ENCODE results near the gene UGGT1.
"Not testable (repeated sequence)": the region's sequence is repeated elsewhere in the genome, so short reads cannot be mapped to it uniquely, and the experiment has no call there.

Gene UGGT1

DNA sequence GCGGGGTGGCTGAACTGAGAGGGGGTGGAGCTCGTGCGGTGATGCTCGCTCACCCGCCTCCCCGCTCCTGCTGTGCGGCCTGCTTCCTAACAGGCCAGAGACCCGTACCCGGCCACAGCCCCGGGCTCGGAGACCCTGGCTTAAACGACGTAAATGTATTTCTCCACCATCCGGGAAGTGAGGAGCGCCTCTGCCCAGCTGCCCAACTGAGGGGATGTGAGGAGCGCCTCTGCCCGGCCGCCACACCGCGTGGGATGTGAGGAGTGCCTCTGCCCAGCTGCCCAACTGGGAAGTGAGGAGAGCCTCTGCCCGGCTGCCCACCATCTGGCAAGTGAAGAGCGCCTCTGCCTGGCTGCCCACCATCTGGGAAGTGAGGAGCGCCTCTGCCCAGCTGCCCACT is 117.0 kb downstream of the UGGT1 start:
- CTCF ChIA-PET = interaction anchor here (0.7 kb wide), 1 partner anchor 36 kb away, joined by 3 read pairs; no protein-coding TSS in a partner anchor
- TF ChIP-seq, protein P1, sequence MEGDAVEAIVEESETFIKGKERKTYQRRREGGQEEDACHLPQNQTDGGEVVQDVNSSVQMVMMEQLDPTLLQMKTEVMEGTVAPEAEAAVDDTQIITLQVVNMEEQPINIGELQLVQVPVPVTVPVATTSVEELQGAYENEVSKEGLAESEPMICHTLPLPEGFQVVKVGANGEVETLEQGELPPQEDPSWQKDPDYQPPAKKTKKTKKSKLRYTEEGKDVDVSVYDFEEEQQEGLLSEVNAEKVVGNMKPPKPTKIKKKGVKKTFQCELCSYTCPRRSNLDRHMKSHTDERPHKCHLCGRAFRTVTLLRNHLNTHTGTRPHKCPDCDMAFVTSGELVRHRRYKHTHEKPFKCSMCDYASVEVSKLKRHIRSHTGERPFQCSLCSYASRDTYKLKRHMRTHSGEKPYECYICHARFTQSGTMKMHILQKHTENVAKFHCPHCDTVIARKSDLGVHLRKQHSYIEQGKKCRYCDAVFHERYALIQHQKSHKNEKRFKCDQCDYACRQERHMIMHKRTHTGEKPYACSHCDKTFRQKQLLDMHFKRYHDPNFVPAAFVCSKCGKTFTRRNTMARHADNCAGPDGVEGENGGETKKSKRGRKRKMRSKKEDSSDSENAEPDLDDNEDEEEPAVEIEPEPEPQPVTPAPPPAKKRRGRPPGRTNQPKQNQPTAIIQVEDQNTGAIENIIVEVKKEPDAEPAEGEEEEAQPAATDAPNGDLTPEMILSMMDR (conservative IDR thresholded peaks at IDR 0.05; ENCODE audit: low read depth) = no peak
- POLR2A ChIA-PET (ENCODE audit: low non-redundant PET) = no interaction called here
- no peak for DNase-seq (ENCODE audit: low spot score)
- H3K27ac ChIP-seq = no peak overlapping the region

DNA sequence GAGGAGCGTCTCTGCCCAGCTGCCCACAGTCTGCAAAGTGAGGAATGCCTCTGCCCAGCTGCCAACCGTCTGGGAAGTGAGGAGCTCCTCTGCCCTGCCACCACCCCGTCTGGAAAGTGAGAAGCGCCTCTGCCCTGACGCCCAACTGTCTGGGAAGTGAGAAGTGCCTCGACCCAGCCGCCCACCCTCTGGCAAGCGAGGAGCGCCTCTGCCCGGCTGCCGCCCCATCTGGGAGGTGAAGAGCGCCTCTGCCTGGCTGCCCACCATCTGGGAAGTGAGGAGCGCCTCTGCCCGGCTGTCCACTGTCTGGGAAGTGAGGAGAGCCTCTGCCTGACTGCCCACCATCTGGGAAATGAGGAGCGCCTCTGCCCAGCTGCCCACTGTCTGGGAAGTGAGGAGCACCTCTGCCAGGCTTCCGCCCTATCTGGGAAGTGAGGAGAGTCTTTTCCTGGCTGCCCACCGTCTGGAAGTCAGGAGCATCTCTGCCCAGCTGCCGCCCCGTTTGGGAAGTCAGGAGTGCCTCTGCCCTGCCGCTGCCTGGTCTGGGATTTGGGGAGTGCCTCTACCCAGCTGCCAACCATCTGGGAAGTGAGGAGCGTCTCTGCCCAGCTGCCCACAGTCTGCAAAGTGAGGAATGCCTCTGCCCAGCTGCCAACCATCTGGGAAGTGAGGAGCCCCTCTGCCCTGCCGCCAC is 117.8 kb downstream of the UGGT1 start:
- POLR2A ChIA-PET (ENCODE audit: low non-redundant PET); CTCF ChIA-PET; H3K27ac ChIP-seq; DNase-seq (ENCODE audit: low spot score): not testable (repeated sequence)

DNA sequence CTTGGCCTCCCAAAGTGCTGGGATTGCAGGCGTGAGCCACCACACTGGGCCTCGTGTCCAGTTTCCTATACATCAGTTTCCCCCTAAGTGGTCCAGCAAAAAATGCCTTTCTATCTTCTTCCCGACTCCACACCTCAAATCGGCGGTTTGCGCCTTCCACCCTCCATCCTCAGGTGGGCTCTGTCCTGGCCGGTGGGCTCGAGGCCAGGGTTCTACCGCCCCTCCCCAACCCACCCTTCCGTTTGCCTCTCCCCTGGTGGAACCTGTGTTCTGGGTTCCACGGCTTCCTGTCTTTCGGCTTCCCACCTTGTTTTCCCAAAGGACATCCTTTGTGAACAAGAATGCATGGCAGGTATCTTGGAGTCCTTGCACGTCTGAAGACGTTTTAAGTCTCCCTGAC is 123.3 kb downstream of the UGGT1 start:
- POLR2A ChIA-PET (ENCODE audit: low non-redundant PET) = interaction anchor here (0.6 kb wide), 1 partner anchor 8 kb away, joined by 4 read pairs; no protein-coding TSS in a partner anchor
- DNase-seq (ENCODE audit: low spot score) = no peak
- CTCF ChIA-PET = no interaction called here
- TF ChIP-seq, protein P1 (conservative IDR thresholded peaks at IDR 0.05; ENCODE audit: low read depth) = no peak
- H3K27ac ChIP-seq = no peak overlapping the region

DNA sequence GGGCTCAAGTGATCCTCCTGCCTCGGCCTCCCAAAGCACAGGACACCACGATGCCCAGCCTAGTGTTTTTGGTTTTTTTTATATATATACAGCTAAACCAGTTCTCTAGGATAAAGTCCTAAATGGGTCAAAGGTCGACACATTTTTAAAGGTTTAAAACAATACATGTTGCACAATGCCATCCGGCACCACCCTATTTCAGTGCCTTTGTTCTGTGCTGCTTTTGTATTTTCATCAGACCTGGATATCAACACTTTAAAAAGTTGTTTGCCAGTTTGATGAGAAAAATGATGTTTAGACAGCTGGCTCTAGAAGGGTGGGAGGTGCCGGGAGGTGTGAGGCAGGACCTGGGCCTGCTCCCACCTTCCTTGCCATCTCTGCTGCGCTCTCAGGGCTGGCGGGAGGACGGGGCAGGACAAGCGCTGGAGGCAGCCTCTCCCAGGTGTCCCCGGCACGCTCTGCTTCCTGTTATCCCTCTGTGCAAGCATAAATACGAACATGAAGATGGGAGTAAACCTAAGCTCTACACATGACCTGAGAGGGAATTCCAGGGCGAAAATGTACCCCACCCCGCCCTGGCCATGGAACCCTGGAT is 124.0 kb downstream of the UGGT1 start:
- DNase-seq (ENCODE audit: low spot score) = no peak
- CTCF ChIA-PET = no interaction called here
- POLR2A ChIA-PET (ENCODE audit: low non-redundant PET) = no interaction called here
- H3K27ac ChIP-seq = no peak overlapping the region
- TF ChIP-seq, protein P1 (conservative IDR thresholded peaks at IDR 0.05; ENCODE audit: low read depth) = no peak

DNA sequence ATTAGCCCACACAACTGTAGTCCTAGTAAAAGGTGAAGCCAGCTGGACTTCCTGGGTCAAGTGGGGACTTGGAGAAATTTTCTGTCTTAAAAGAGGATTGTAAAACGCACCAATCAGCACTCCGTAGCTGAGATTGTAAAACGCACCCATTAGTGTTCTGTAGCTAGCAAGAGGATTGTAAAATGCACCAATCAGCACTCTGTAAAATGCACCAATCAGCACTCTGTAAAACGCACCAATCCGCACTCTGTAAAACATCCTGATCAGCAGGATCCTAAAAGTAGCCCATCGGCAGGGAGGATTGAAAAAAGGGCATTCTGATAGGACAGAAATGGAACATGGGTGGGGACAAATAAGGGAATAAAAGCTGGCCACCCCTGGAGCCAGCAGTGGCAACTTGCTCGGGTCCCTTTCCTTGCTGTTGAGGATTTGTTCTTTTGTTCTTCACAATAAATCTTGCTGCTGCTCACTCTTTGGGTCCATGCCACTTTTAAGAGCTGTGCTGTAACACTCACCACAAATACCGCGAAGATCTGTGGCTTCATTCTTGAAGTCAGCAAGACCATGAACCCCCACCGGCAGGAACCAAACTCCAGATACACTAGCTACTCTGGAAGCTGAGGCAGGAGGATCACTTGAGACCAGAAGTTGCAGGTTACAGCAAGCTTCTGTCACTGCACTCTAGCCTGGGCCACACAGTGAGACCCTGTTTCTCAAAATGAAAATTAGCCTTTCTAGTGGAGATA is 125.1 kb downstream of the UGGT1 start:
- ChIA-PET CTCF (interaction anchor here (0.6 kb wide), 2 partner anchors 17 to 990 kb away, joined by 3 read pairs; no protein-coding TSS in a partner anchor), POLR2A (ENCODE audit: low non-redundant PET) (no interaction called here)
- no peak overlapping the region for H3K27ac ChIP-seq
- no peak for DNase-seq (ENCODE audit: low spot score)
- TF ChIP-seq, protein P1 (conservative IDR thresholded peaks at IDR 0.05; ENCODE audit: low read depth) = no peak

DNA sequence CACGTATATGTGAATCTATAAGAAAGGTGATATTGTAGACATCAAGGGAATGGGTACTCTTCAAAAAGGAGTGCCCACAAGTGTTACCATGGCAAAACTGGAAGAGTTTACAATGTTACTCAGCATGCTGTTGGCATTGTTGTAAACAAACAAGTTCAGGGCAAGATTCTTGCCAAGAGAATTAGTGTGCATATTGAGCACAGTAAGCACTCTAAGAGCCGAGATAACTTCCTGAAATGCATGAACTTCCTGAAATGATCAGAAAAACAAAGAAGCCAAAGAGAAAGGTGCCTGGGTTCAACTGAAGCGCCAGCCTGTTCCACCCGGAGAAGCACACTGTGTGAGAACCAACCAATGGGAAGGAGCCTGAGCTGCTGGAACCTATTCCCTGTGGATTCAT is 126.7 kb downstream of the UGGT1 start:
- ChIA-PET POLR2A (ENCODE audit: low non-redundant PET) (no interaction called here), CTCF (no interaction called here)
- H3K27ac ChIP-seq = no peak overlapping the region
- DNase-seq (ENCODE audit: low spot score) = no peak
- TF ChIP-seq, protein P1 (conservative IDR thresholded peaks at IDR 0.05; ENCODE audit: low read depth) = no peak

DNA sequence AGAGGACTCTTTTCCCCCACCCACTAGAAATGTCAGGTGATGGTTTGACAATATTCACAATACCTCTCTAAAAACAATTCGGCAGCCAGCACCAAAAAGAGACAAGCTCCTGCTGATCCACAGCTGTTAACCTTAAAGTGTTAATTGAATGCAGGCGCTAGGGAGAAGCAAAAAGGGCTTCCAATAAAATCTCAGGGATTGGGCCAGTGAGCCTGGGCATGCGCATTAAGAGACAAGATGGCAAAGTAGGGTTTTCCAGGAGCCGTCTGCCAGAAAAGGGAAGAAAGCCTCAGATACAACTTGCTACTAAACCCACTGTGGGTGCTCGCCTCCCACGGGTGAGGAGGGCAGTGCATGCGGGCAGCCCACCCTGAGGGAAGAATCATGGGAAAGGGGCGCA is 128.9 kb downstream of the UGGT1 start:
- ChIA-PET POLR2A (ENCODE audit: low non-redundant PET) (no interaction called here), CTCF (no interaction called here)
- no peak for DNase-seq (ENCODE audit: low spot score)
- H3K27ac ChIP-seq = no peak overlapping the region
- TF ChIP-seq, protein P1 (conservative IDR thresholded peaks at IDR 0.05; ENCODE audit: low read depth) = no peak
